Epithelial cell of proximal tubule (primary cell): ENCODE results near the gene PNLIPRP1. TPM values are rescaled to one million over a fixed set of nuclear protein-coding genes. Genes with fewer than 3 reads are reported as not detected.

Experiments used
- DNase-seq: peaks from one replicate; pipeline ENCODE4 v3.0.0-alpha.2; 2011; ENCODE audit warnings: low read depth
- H3K4me3 ChIP-seq: 2 replicates; pipeline ENCODE4 v1.5.1; 2011; ENCODE audit warnings: low read depth, mild to moderate bottlenecking, low read length
- CTCF ChIP-seq: conservative IDR thresholded peaks from 2 replicates; pipeline ENCODE4 v1.5.1; 2012; ENCODE audit warnings: low read depth, mild to moderate bottlenecking, low read length
- total RNA-seq: library from RNA; depleted of rRNA; stranded (reverse); fragments of >200 nt; gene quantifications from 2 replicates; pipeline ENCODE4 v1.2.3, GENCODE V29; 2015

Gene PNLIPRP1
- total RNA-seq, 1 donor from 2014 or later: not detected

- peak overlapping the region; percentile 46 for H3K4me3 ChIP-seq
- no peak for DNase-seq
- peak; percentile 53 for TF ChIP-seq CTCF
Observed at GRCh38 chr10:116627386-116627933, 36.7 kb downstream of the PNLIPRP1 start.

GRCh38 chr10:116629340-116629739 is 38.6 kb downstream of the PNLIPRP1 start:
- no peak for TF ChIP-seq CTCF
- DNase-seq: no peak
- H3K4me3 ChIP-seq: no peak overlapping the region

- no peak for TF ChIP-seq CTCF
- no peak for DNase-seq
- H3K4me3 ChIP-seq: no peak overlapping the region
Observed at GRCh38 chr10:116630020-116630419, 39.3 kb downstream of the PNLIPRP1 start.

GRCh38 chr10:116631871-116632295 is 41.1 kb downstream of the PNLIPRP1 start:
- TF ChIP-seq CTCF: no peak
- no peak overlapping the region for H3K4me3 ChIP-seq
- no peak for DNase-seq

- no peak for DNase-seq
- no peak for TF ChIP-seq CTCF
- no peak overlapping the region for H3K4me3 ChIP-seq
Observed at GRCh38 chr10:116632596-116633215, 41.9 kb downstream of the PNLIPRP1 start.

GRCh38 chr10:116633216-116633600 is 42.4 kb downstream of the PNLIPRP1 start:
- no peak for DNase-seq
- H3K4me3 ChIP-seq: no peak overlapping the region
- no peak for TF ChIP-seq CTCF
